Loucy (cell line): ENCODE data around the gene SURF6.

Experiments used
- H2AFZ ChIP-seq: fragments of 200-600 bp; sonication (generic); 2 replicates; pipeline ENCODE4 v1.6.0; 2016; ENCODE audit warnings: antibody characterized with exemption, mild to moderate bottlenecking, low read length, moderate library complexity
- H3F3A ChIP-seq: fragments of 200-600 bp; 2 replicates; pipeline ENCODE4 v1.6.0; 2016; ENCODE audit warnings: antibody characterized with exemption, low read depth, mild to moderate bottlenecking
- H3K27me3 ChIP-seq: fragments of 200-600 bp; sonication (generic); 2 replicates; pipeline ENCODE4 v1.6.1; 2014; ENCODE audit warnings: low read length, mild to moderate bottlenecking; ENCODE audit not compliant: insufficient read depth, poor library complexity, severe bottlenecking
- H3K36me3 ChIP-seq: fragments of 200-600 bp; sonication (generic); 2 replicates; pipeline ENCODE4 v1.6.1; 2016; ENCODE audit warnings: low read length; ENCODE audit not compliant: insufficient read depth
- H3K4me1 ChIP-seq: fragments of 200-600 bp; sonication (generic); 2 replicates; pipeline ENCODE4 v1.5.1; 2014; ENCODE audit warnings: low read length, mild to moderate bottlenecking; ENCODE audit not compliant: insufficient read depth, poor library complexity, severe bottlenecking
- H3K4me2 ChIP-seq: fragments of 200-600 bp; sonication (generic); 2 replicates; pipeline ENCODE4 v1.6.0; 2014; ENCODE audit warnings: antibody characterized with exemption, low read length, low read depth, mild to moderate bottlenecking; ENCODE audit not compliant: poor library complexity, severe bottlenecking
- H3K4me3 ChIP-seq: fragments of 200-600 bp; sonication (generic); 2 replicates; pipeline ENCODE4 v1.5.1; 2014; ENCODE audit warnings: low read length, mild to moderate bottlenecking, mixed read lengths; ENCODE audit not compliant: poor library complexity, severe bottlenecking
- H3K79me2 ChIP-seq: fragments of 200-600 bp; sonication (generic); 2 replicates; pipeline ENCODE4 v1.6.1; 2014; ENCODE audit warnings: low read length; ENCODE audit not compliant: insufficient read depth
- H3K9ac ChIP-seq: fragments of 200-600 bp; sonication (generic); 2 replicates; pipeline ENCODE4 v1.6.0; 2014; ENCODE audit warnings: mild to moderate bottlenecking, low read depth, low read length, moderate library complexity; ENCODE audit not compliant: poor library complexity, severe bottlenecking
- H3K9me2 ChIP-seq: fragments of 200-600 bp; sonication (generic); replicated peaks from 2 replicates; pipeline ENCODE4 v1.6.1; 2016; ENCODE audit warnings: low read depth, low read length, mixed read lengths
- H3K9me3 ChIP-seq: fragments of 200-600 bp; sonication (generic); 2 replicates; pipeline ENCODE4 v1.6.1; 2014; ENCODE audit warnings: mild to moderate bottlenecking, antibody characterized with exemption, low read length, low read depth; ENCODE audit not compliant: insufficient read depth
- H4K20me1 ChIP-seq: fragments of 200-600 bp; sonication (generic); 2 replicates; pipeline ENCODE4 v1.6.0; 2014; ENCODE audit warnings: antibody characterized with exemption, low read length, mild to moderate bottlenecking; ENCODE audit not compliant: insufficient read depth, poor library complexity, severe bottlenecking
- EZH2phosphoT487 ChIP-seq: fragments of 200-600 bp; IDR thresholded peaks from 2 replicates; pipeline ENCODE4 v1.6.1; 2018; ENCODE audit warnings: antibody characterized with exemption, mild to moderate bottlenecking, moderate library complexity, borderline replicate concordance
- TF ChIP-seq, protein P1 (sequence below): fragments of 200-600 bp; sonication (generic); conservative IDR thresholded peaks from 2 replicates; pipeline ENCODE4 v1.5.1; 2014; ENCODE audit warnings: mild to moderate bottlenecking, antibody characterized with exemption, low read length

Gene SURF6

DNA sequence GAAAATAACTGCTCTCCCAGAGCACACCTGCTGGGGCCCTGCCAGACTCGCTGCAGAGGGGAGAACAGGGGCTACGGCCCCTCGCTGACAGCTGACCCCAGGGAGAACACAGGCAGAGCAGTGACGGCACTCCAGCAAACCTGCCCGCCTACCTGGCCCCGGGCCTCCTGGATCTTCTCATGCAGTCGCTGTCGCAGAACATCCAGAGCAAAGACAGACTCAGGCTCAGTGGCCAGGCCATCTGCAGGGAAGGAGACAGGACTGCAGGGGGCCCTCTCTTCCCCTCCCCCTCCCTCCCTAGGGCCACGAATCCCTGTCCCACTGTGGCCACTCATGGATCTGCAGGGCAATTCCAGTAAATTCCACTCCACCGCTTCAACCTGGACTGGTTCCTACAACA, 2.4 kb downstream of the SURF6 start:
- no peaks in the 10 kb centered on the region for H3K9me3 ChIP-seq
- peaks cover 44% of the 10 kb centered on the region; the same call in 1 of the 2 replicates for H3K36me3 ChIP-seq
- peaks cover 39% of the 10 kb centered on the region for H3K79me2 ChIP-seq
- H3K9me2 ChIP-seq: no peaks in the 10 kb centered on the region
- H3K4me3 ChIP-seq: peak overlapping the region; percentile 82
- no peaks in the 10 kb centered on the region for H3F3A ChIP-seq
- no peak for TF ChIP-seq EZH2phosphoT487
- TF ChIP-seq, protein P1, sequence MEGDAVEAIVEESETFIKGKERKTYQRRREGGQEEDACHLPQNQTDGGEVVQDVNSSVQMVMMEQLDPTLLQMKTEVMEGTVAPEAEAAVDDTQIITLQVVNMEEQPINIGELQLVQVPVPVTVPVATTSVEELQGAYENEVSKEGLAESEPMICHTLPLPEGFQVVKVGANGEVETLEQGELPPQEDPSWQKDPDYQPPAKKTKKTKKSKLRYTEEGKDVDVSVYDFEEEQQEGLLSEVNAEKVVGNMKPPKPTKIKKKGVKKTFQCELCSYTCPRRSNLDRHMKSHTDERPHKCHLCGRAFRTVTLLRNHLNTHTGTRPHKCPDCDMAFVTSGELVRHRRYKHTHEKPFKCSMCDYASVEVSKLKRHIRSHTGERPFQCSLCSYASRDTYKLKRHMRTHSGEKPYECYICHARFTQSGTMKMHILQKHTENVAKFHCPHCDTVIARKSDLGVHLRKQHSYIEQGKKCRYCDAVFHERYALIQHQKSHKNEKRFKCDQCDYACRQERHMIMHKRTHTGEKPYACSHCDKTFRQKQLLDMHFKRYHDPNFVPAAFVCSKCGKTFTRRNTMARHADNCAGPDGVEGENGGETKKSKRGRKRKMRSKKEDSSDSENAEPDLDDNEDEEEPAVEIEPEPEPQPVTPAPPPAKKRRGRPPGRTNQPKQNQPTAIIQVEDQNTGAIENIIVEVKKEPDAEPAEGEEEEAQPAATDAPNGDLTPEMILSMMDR: no peak
- H3K27me3 ChIP-seq: no peaks in the 10 kb centered on the region
- no peak overlapping the region for H2AFZ ChIP-seq
- peak overlapping the region; percentile 79 for H3K4me2 ChIP-seq
- H3K4me1 ChIP-seq: peaks cover 24% of the 10 kb centered on the region
- peaks cover 40% of the 10 kb centered on the region for H4K20me1 ChIP-seq
- H3K9ac ChIP-seq: peak overlapping the region; percentile 77

DNA sequence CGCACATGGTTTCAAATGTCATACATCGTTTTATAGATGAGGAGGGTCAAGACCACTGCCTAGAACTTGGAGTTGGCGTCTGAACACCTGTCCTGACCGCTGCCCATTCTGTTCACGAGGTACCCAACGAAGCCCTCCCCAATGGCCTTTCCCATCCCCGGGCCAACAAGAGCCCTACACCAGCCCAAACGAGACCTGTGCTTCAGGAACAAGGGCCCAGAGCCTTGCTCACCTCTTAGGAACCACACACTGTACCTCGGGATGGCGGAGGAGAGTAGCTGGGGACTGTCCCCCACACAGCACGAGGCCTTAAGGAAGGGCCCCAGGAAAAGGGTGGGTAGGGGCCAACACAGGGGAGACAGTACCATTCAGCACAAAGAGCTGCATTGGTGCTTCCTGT, 3.0 kb downstream of the SURF6 start:
- peak overlapping the region; percentile 82 for H3K4me3 ChIP-seq
- H3K9me2 ChIP-seq: no peaks in the 10 kb centered on the region
- H3K79me2 ChIP-seq: peaks cover 39% of the 10 kb centered on the region
- no peak overlapping the region for H2AFZ ChIP-seq
- no peaks in the 10 kb centered on the region for H3F3A ChIP-seq
- H4K20me1 ChIP-seq: peaks cover 40% of the 10 kb centered on the region
- no peak overlapping the region for H3K9ac ChIP-seq
- H3K4me2 ChIP-seq: peak overlapping the region; percentile 79
- H3K9me3 ChIP-seq: no peaks in the 10 kb centered on the region
- H3K27me3 ChIP-seq: no peaks in the 10 kb centered on the region
- TF ChIP-seq, protein P1: no peak
- no peak for TF ChIP-seq EZH2phosphoT487
- peaks cover 44% of the 10 kb centered on the region; the same call in 1 of the 2 replicates for H3K36me3 ChIP-seq
- peaks cover 24% of the 10 kb centered on the region for H3K4me1 ChIP-seq

DNA sequence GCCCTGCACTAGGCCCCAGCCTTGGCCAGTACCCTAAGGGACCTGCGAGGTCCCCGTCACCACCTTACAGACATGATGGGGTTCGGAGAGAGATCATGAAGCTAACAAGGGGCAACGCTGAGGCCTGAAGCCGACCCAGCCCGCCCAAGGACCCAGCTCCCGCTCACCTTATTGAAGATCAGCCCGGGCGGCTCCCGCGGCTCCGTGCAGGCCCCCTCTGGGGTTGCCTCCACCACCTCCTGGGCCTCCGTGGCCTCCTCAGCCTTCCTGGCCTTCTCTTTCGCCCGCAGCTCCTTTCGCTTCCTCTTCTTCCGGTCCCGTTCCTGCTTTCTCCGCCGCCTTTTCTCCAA, 3.6 kb downstream of the SURF6 start:
- H2AFZ ChIP-seq: no peak overlapping the region
- H3K9ac ChIP-seq: no peak overlapping the region
- peaks cover 40% of the 10 kb centered on the region for H4K20me1 ChIP-seq
- peaks cover 39% of the 10 kb centered on the region for H3K79me2 ChIP-seq
- no peak overlapping the region for H3K4me3 ChIP-seq
- H3K9me3 ChIP-seq: no peaks in the 10 kb centered on the region
- H3K9me2 ChIP-seq: no peaks in the 10 kb centered on the region
- H3K36me3 ChIP-seq: peaks cover 44% of the 10 kb centered on the region; the same call in 1 of the 2 replicates
- no peak overlapping the region for H3K4me2 ChIP-seq
- TF ChIP-seq, protein P1: no peak
- no peak for TF ChIP-seq EZH2phosphoT487
- H3K4me1 ChIP-seq: peaks cover 24% of the 10 kb centered on the region
- no peaks in the 10 kb centered on the region for H3F3A ChIP-seq
- H3K27me3 ChIP-seq: no peaks in the 10 kb centered on the region
